K562 (cell line): ENCODE results near the gene CALML6. TPM values are rescaled to one million over a fixed set of nuclear protein-coding genes. Genes with fewer than 3 reads are reported as not detected.
A peak's percentile ranks its signal among the peaks of the same experiment; 100 is the strongest.

Source experiments
- ATAC-seq: fragments of 200-7000 bp; cut with Tn5 transposase; 3 replicates; pipeline ENCODE4 v1.9.1; 2020; ENCODE audit warnings: moderate library complexity
- BruUV-seq: library from RNA; stranded (reverse); fragments of 400-500 nt; replicated peaks from 2 replicates; lab custom pipeline; 2021; lab: Mats Ljungman, UMichigan
- CTCF ChIA-PET: fragments of 300-600 bp; formaldehyde crosslinking; extraction: SDS; loops from one replicate; lab custom pipeline; 2021; ENCODE audit warnings: low intra/inter-chr PET ratio; lab: Yijun Ruan, JAX
- POLR2A ChIA-PET: fragments of 300-600, 350-650 bp; sonication (Branson Sonifier 250); formaldehyde crosslinking; extraction: SDS; loops from one replicate; lab custom pipeline; 2021; ENCODE audit warnings: antibody characterized with exemption, inconsistent platforms; lab: Yijun Ruan, JAX
- DNase-seq, 4 experiments: peaks; one replicate each; pipeline versions ENCODE4 v3.0.0 to v3.0.0-alpha.2; 2011 to 2018; ENCODE audit warnings: low spot score in 3 of 4, mixed read lengths in 3 of 4; ENCODE audit errors: extremely low read depth in 1 of 4
- FAIRE-seq: peaks from 2 replicates; lab custom pipeline; 2011; peaks lifted over from hg19 to GRCh38; lab: Jason Lieb, UNC
- H2AFZ ChIP-seq: 2 replicates; pipeline ENCODE4 v1.6.0; 2011; ENCODE audit warnings: low read depth, low read length, control low read depth, inconsistent platforms
- H3K27ac ChIP-seq: fragments of 200-600 bp; 3 replicates; pipeline ENCODE4 v1.8.0; 2011; ENCODE audit warnings: low read depth, mild to moderate bottlenecking, control low read depth, inconsistent platforms, low read length, moderate library complexity, mixed read lengths; ENCODE audit errors: extremely low read depth
- H3K27me3 ChIP-seq, 2 experiments: fragments of 300-600 bp in 1 of 2; 2 replicates in 1 of 2; 3 replicates in 1 of 2; pipeline versions ENCODE4 v1.6.0 to v1.8.0; 2011; ENCODE audit warnings: inconsistent platforms in 2 of 2, low read length in 2 of 2, mild to moderate bottlenecking in 1 of 2, mixed read lengths in 1 of 2, moderate library complexity in 1 of 2; ENCODE audit not compliant: control insufficient read depth in 2 of 2, insufficient read depth in 2 of 2
- H3K36me3 ChIP-seq: fragments of 300-600 bp; 3 replicates; pipeline ENCODE4 v1.8.0; 2011; ENCODE audit warnings: mild to moderate bottlenecking, low read length, inconsistent platforms; ENCODE audit not compliant: control insufficient read depth, insufficient read depth
- H3K4me1 ChIP-seq, 2 experiments: fragments of 200-600 bp in 1 of 2; replicated peaks in 1 of 2; 2 replicates in 1 of 2; 3 replicates in 1 of 2; pipeline versions ENCODE4 v1.5.1 to v1.8.0; 2011; ENCODE audit warnings: inconsistent platforms in 2 of 2, low read length in 2 of 2, mild to moderate bottlenecking in 1 of 2, mixed read lengths in 1 of 2, moderate library complexity in 1 of 2; ENCODE audit not compliant: control insufficient read depth in 2 of 2, insufficient read depth in 2 of 2
- H3K4me2 ChIP-seq: 2 replicates; pipeline ENCODE4 v1.6.1; 2011; ENCODE audit warnings: low read length, control low read depth, inconsistent platforms, mixed read lengths; ENCODE audit not compliant: insufficient read depth
- H3K4me3 ChIP-seq: fragments of 200-600 bp; sonication (generic), shearing (Covaris generic); 2 replicates; pipeline ENCODE4 v1.5.1; 2016; ENCODE audit warnings: control low read depth, inconsistent platforms
- H3K79me2 ChIP-seq: fragments of 200-600 bp; 3 replicates; pipeline ENCODE4 v1.8.0; 2011; ENCODE audit warnings: low read length, inconsistent platforms; ENCODE audit not compliant: control insufficient read depth, insufficient read depth
- H3K9ac ChIP-seq, 2 experiments: 2 replicates each; pipeline versions ENCODE4 v1.6.0 to v1.6.1; 2011; ENCODE audit warnings: low read depth in 2 of 2, low read length in 2 of 2, control low read depth in 1 of 2, inconsistent platforms in 1 of 2, mild to moderate bottlenecking in 1 of 2, mixed read lengths in 1 of 2; ENCODE audit not compliant: insufficient read depth in 1 of 2
- H3K9me1 ChIP-seq: one replicate; pipeline ENCODE4 v1.6.0; 2011; ENCODE audit warnings: inconsistent platforms, mild to moderate bottlenecking, low read length, moderate library complexity; ENCODE audit not compliant: control insufficient read depth, insufficient read depth
- H3K9me3 ChIP-seq: replicated peaks from 2 replicates; pipeline ENCODE4 v1.5.1; 2011; ENCODE audit warnings: low read depth, low read length, inconsistent platforms; ENCODE audit not compliant: control insufficient read depth, insufficient read depth
- H4K20me1 ChIP-seq: replicated peaks from 2 replicates; pipeline ENCODE4 v1.6.1; 2011; ENCODE audit warnings: low read length, inconsistent platforms, mixed read lengths; ENCODE audit not compliant: control insufficient read depth, insufficient read depth
- ATF6 ChIP-seq: sonication (generic); formaldehyde crosslinking; IDR thresholded peaks from 2 replicates; pipeline ENCODE4 v1.4.0; 2020; ENCODE audit warnings: mild to moderate bottlenecking, missing genetic modification reagents
- BCOR ChIP-seq: fragments of 450-650 bp; IDR thresholded peaks from 2 replicates; pipeline ENCODE4 v1.6.1; 2016
- CBX3 ChIP-seq, 2 experiments: IDR thresholded peaks; 1 replicate in 1 of 2; 2 replicates in 1 of 2; pipeline ENCODE4 v1.6.1; 2012; ENCODE audit warnings: inconsistent platforms in 2 of 2, low read length in 2 of 2, borderline replicate concordance in 1 of 2, control low read depth in 1 of 2
- HSF4 ChIP-seq: fragments of 250-450 bp; sonication (Bioruptor Pico); IDR thresholded peaks from 2 replicates; pipeline ENCODE4 v2.1.2; 2022; ENCODE audit warnings: mild to moderate bottlenecking, moderate library complexity, borderline replicate concordance
- KDM1A ChIP-seq, 2 experiments: fragments of 450-650 bp; IDR thresholded peaks; 2 replicates each; pipeline ENCODE4 v1.6.1; 2016; ENCODE audit warnings: mild to moderate bottlenecking in 2 of 2
- ZBTB33 ChIP-seq: sonication (generic); formaldehyde crosslinking; IDR thresholded peaks from 2 replicates; pipeline ENCODE4 v1.8.1; 2023; ENCODE audit warnings: mild to moderate bottlenecking, missing genetic modification reagents
- ZNF146 ChIP-seq: IDR thresholded peaks from one replicate; pipeline ENCODE4 v1.6.1; 2018; ENCODE audit warnings: missing compliant biosample characterization; ENCODE audit not compliant: unreplicated experiment
- WGBS: fragments of 100-300 bp; shearing (Covaris generic); methylation state at CpG from one replicate; pipeline ENCODE4 v1.1.6; 2016; ENCODE audit warnings: low coverage, mixed read lengths; ENCODE audit not compliant: insufficient coverage; ENCODE audit errors: missing lambda C conversion rate; 5-methylcytosine and 5-hydroxymethylcytosine counted together
- in situ Hi-C: fragments of 300-500 bp; cut with MboI; formaldehyde crosslinking; loops from 4 replicates; pipeline ENCODE4 v1.15.0; 2018; ENCODE audit warnings: inconsistent platforms, mixed read lengths
- intact Hi-C: fragments of 100-400 bp; cut with micrococcal nuclease; formaldehyde crosslinking; loops from 2 replicates; pipeline ENCODE4 v1.14.2; 2022
- polyA plus RNA-seq, 8 experiments: library from polyadenylated mRNA; depleted of rRNA in 4 of 8; stranded (reverse) in 5 of 8; unstranded in 3 of 8; fragments of >200 nt; fragmentation: Nextera tagmentation in 2 of 8; fragmentation: Illumina TruSeq in 1 of 8; extraction: Ambion mirVana in 2 of 8; extraction: Trizol in 1 of 8; gene quantifications; 2 replicates each; pipeline versions ENCODE4 v1.2.1 to v1.2.3, GENCODE V29; 2011 to 2014; ENCODE audit warnings: inconsistent platforms in 1 of 8, missing spikeins in 1 of 8
- total RNA-seq, 7 experiments: library from RNA; depleted of rRNA in 6 of 7; stranded (reverse); fragments of >200 nt in 6 of 7; fragmentation: Illumina TruSeq in 2 of 7; extraction: Trizol in 2 of 7; gene quantifications; 2 replicates each; pipeline versions ENCODE4 v1.2.1 to v1.2.3, GENCODE V29; 2011 to 2021; ENCODE audit warnings: low replicate concordance in 1 of 7

Gene CALML6
- total and polyA plus RNA-seq, 9 of the 15 experiments (the other 6 are each of a cell fraction or from before 2014, with no cell fraction given): 0.14 TPM; not detected in 8

- TF ChIP-seq ZBTB33 (CRISPR knock-in tag) (peak; percentile 67; the same call in 1 of the 2 replicates), HSF4 (CRISPR knock-in tag) (no peak), ZNF146 (CRISPR knock-in tag) (peak; percentile 78), CBX3 (IDR thresholded peaks at IDR 0.05; ENCODE audit: borderline replicate concordance in 1 of 2, low read length in 2 of 2) (0 out of 3 replicates have a peak, but pooled peaks of 1 of the 2 experiments have one; percentile 24), ATF6 (CRISPR knock-in tag) (no peak), KDM1A (IDR thresholded peaks at IDR 0.05) (0 out of 4 replicates have a peak, but pooled peaks of 1 of the 2 experiments have one; percentile 18), BCOR (peak; percentile 32; the same call in 1 of the 2 replicates)
- no peaks in the 10 kb centered on the region for H3K36me3 ChIP-seq
- no peak overlapping the region for H3K9ac ChIP-seq
- BruUV-seq: no TSS peak
- POLR2A ChIA-PET: no interaction called here
- ATAC-seq (no peak), DNase-seq (no peak), FAIRE-seq (no peak)
- peaks cover 2% of the 10 kb centered on the region; the same call in 1 of the 2 replicates for H3K9me3 ChIP-seq
- H3K4me3 ChIP-seq: no peak overlapping the region
- H3K4me2 ChIP-seq: no peak overlapping the region
- no peak overlapping the region for H2AFZ ChIP-seq
- H3K27me3 ChIP-seq: no peaks in the 10 kb centered on the region; a peak in 1 of 5 replicates
- intact Hi-C loops: no loop called here
- H3K9me1 ChIP-seq: no peaks in the 10 kb centered on the region
- CTCF ChIA-PET: no interaction called here
- WGBS: 83% methylated on average over 4 of the region's 12 CpGs
- in situ Hi-C loops: no loop called here
- H3K79me2 ChIP-seq: peaks cover under 1% of the 10 kb centered on the region; the same call in 2 of the 3 replicates
- no peak overlapping the region for H3K27ac ChIP-seq
- no peaks in the 10 kb centered on the region for H4K20me1 ChIP-seq
- H3K4me1 ChIP-seq: peaks cover 10 to 44% of the 10 kb centered on the region in 2 experiments; a peak in 4 of 5 replicates
Observed at GRCh38 chr1:1903224-1903623, 11.8 kb upstream of the CALML6 start.
